IMR-90 (cell line): ENCODE measurements around the gene TMPRSS3. TPM values are rescaled to one million over a fixed set of nuclear protein-coding genes. Genes with fewer than 3 reads are reported as not detected.

Source experiments
- ATAC-seq: fragments of 200-7000 bp; cut with Tn5 transposase; 2 replicates; pipeline ENCODE4 v1.9.1; 2020; ENCODE audit warnings: low read depth, mild to moderate bottlenecking, moderate library complexity
- BruUV-seq: library from RNA; stranded (reverse); fragments of 400-500 nt; replicated peaks from 2 replicates; lab custom pipeline; 2021; lab: Mats Ljungman, UMichigan
- CTCF ChIA-PET: fragments of 300-600 bp; formaldehyde crosslinking; extraction: SDS; loops from one replicate; lab custom pipeline; 2021; ENCODE audit warnings: antibody characterized with exemption; lab: Yijun Ruan, JAX
- POLR2A ChIA-PET: fragments of 300-600 bp; sonication (Branson Sonifier 250); formaldehyde crosslinking; loops from one replicate; lab custom pipeline; 2022; ENCODE audit warnings: antibody characterized with exemption; ENCODE audit not compliant: unreplicated experiment; lab: Charles Lee
- DNase-seq: peaks from one replicate; pipeline ENCODE4 v3.0.0; 2013
- H2AFZ ChIP-seq: replicated peaks from 2 replicates; pipeline ENCODE3; 2013; ENCODE audit warnings: low read length, mild to moderate bottlenecking; ENCODE audit not compliant: poor library complexity
- H2AK5ac ChIP-seq: 2 replicates; pipeline ENCODE4 v1.6.1; 2013; ENCODE audit warnings: low read depth, low read length, inconsistent platforms
- H2AK9ac ChIP-seq: replicated peaks from 2 replicates; pipeline ENCODE3; 2013; ENCODE audit warnings: mild to moderate bottlenecking, low read depth, low read length, moderate library complexity; ENCODE audit not compliant: poor library complexity
- H2BK120ac ChIP-seq: 2 replicates; pipeline ENCODE4 v1.6.1; 2013; ENCODE audit warnings: low read depth, low read length, inconsistent platforms
- H2BK15ac ChIP-seq: 3 replicates; pipeline ENCODE4 v1.6.1; 2013; ENCODE audit warnings: low read depth, low read length, inconsistent platforms
- H2BK20ac ChIP-seq: 2 replicates; pipeline ENCODE4 v1.6.1; 2013; ENCODE audit warnings: low read depth, mild to moderate bottlenecking, inconsistent platforms, low read length, moderate library complexity
- H2BK5ac ChIP-seq: 2 replicates; pipeline ENCODE4 v1.6.1; 2013; ENCODE audit warnings: mild to moderate bottlenecking, low read depth, low read length, inconsistent platforms; ENCODE audit not compliant: poor library complexity, severe bottlenecking
- H3K14ac ChIP-seq: replicated peaks from 2 replicates; pipeline ENCODE4 v1.6.1; 2013; ENCODE audit warnings: low read depth, low read length, inconsistent platforms
- H3K18ac ChIP-seq: 2 replicates; pipeline ENCODE4 v1.6.1; 2013; ENCODE audit warnings: low read depth, low read length, control low read depth
- H3K23ac ChIP-seq: 2 replicates; pipeline ENCODE4 v1.6.1; 2013; ENCODE audit warnings: low read depth, low read length, inconsistent platforms
- H3K27ac ChIP-seq: 2 replicates; pipeline ENCODE4 v1.5.1; 2013; ENCODE audit warnings: mild to moderate bottlenecking, control low read depth, low read length; ENCODE audit not compliant: insufficient read depth
- H3K27me3 ChIP-seq: 2 replicates; pipeline ENCODE4 v1.6.1; 2013; ENCODE audit warnings: low read length; ENCODE audit not compliant: control insufficient read depth, insufficient read depth
- H3K36me3 ChIP-seq: 2 replicates; pipeline ENCODE4 v1.6.1; 2013; ENCODE audit warnings: low read length, mixed read lengths; ENCODE audit not compliant: control insufficient read depth, insufficient read depth
- H3K4ac ChIP-seq: 2 replicates; pipeline ENCODE4 v1.6.1; 2013; ENCODE audit warnings: low read depth, low read length, inconsistent platforms
- H3K4me1 ChIP-seq: 2 replicates; pipeline ENCODE4 v1.6.1; 2013; ENCODE audit warnings: low read length, mixed read lengths; ENCODE audit not compliant: control insufficient read depth, insufficient read depth
- H3K4me2 ChIP-seq: 2 replicates; pipeline ENCODE4 v1.6.1; 2013; ENCODE audit warnings: low read depth, mild to moderate bottlenecking, control low read depth, low read length, moderate library complexity
- H3K4me3 ChIP-seq: 2 replicates; pipeline ENCODE4 v1.5.1; 2013; ENCODE audit warnings: low read depth, mild to moderate bottlenecking, control low read depth, low read length, moderate library complexity; ENCODE audit not compliant: insufficient read depth
- H3K56ac ChIP-seq: 2 replicates; pipeline ENCODE4 v1.6.1; 2013; ENCODE audit warnings: low read length, inconsistent platforms; ENCODE audit not compliant: insufficient read depth; ENCODE audit errors: extremely low read depth
- H3K79me1 ChIP-seq, 2 experiments: 2 replicates each; pipeline ENCODE4 v1.6.1; 2013; ENCODE audit warnings: low read length in 2 of 2, inconsistent platforms in 1 of 2, low read depth in 1 of 2
- H3K9ac ChIP-seq: 2 replicates; pipeline ENCODE4 v1.6.1; 2013; ENCODE audit warnings: low read depth, low read length, control low read depth
- H3K9me1 ChIP-seq: 2 replicates; pipeline ENCODE4 v1.6.1; 2013; ENCODE audit warnings: low read length, inconsistent platforms; ENCODE audit not compliant: insufficient read depth
- H3K9me3 ChIP-seq: 2 replicates; pipeline ENCODE4 v1.6.1; 2013; ENCODE audit warnings: low read length; ENCODE audit not compliant: control insufficient read depth, insufficient read depth
- H4K20me1 ChIP-seq: 2 replicates; pipeline ENCODE4 v1.6.1; 2013; ENCODE audit warnings: low read length, inconsistent platforms; ENCODE audit not compliant: insufficient read depth
- H4K5ac ChIP-seq: 2 replicates; pipeline ENCODE4 v1.6.1; 2013; ENCODE audit warnings: mild to moderate bottlenecking, low read depth, low read length, control low read depth
- H4K8ac ChIP-seq, 2 experiments: 2 replicates each; pipeline ENCODE4 v1.6.1; 2013; ENCODE audit warnings: low read depth in 2 of 2, low read length in 2 of 2, control low read depth in 1 of 2, inconsistent platforms in 1 of 2
- H4K91ac ChIP-seq: 2 replicates; pipeline ENCODE4 v1.6.1; 2013; ENCODE audit warnings: low read depth, low read length, inconsistent platforms; ENCODE audit not compliant: insufficient read depth
- CTCF ChIP-seq: conservative IDR thresholded peaks from 2 replicates; pipeline ENCODE4 v1.5.1; 2012; ENCODE audit warnings: mild to moderate bottlenecking, low read depth, low read length, improper control_type of control experiment
- RCOR1 ChIP-seq: IDR thresholded peaks from 2 replicates; pipeline ENCODE4 v1.6.1; 2012; ENCODE audit warnings: mild to moderate bottlenecking, low read length, improper control_type of control experiment; ENCODE audit not compliant: insufficient replicate concordance
- WGBS, 2 experiments: methylation state at CpG; one replicate each; pipeline versions ENCODE4 v1.1.5 to v1.1.7; 2013; ENCODE audit warnings: missing lambda C conversion rate in 2 of 2; ENCODE audit not compliant: insufficient read length in 1 of 2; ENCODE audit errors: extremely low coverage in 2 of 2; 5-methylcytosine and 5-hydroxymethylcytosine counted together
- dilution Hi-C: fragments of 300-500 bp; cut with HindIII; formaldehyde crosslinking; loops from one replicate; pipeline ENCODE4 v1.14.3; 2018; ENCODE audit warnings: low sequenced_read_pairs; ENCODE audit not compliant: unreplicated experiment
- in situ Hi-C: fragments of 300-500 bp; cut with MboI; formaldehyde crosslinking; loops from 3 replicates; pipeline ENCODE4 v1.14.3; 2019; ENCODE audit warnings: low sequenced_read_pairs, inconsistent platforms, mixed read lengths
- intact Hi-C: fragments of 100-400 bp; cut with micrococcal nuclease; formaldehyde crosslinking; loops from 2 replicates; pipeline ENCODE4 v1.10.0; 2022
- polyA plus RNA-seq, 3 experiments: library from polyadenylated mRNA; depleted of rRNA; stranded (reverse); fragments of >200 nt; gene quantifications; 2 replicates each; pipeline ENCODE4 v1.2.3, GENCODE V29; 2012; ENCODE audit warnings: low replicate concordance in 1 of 3
- total RNA-seq: library from RNA; depleted of rRNA; stranded (reverse); fragments of >200 nt; gene quantifications from 2 replicates; pipeline ENCODE4 v1.2.3, GENCODE V29; 2012

Gene TMPRSS3
- total and polyA plus RNA-seq, 2 of the 4 experiments (the other 2 are of a cell fraction) = not detected

DNA sequence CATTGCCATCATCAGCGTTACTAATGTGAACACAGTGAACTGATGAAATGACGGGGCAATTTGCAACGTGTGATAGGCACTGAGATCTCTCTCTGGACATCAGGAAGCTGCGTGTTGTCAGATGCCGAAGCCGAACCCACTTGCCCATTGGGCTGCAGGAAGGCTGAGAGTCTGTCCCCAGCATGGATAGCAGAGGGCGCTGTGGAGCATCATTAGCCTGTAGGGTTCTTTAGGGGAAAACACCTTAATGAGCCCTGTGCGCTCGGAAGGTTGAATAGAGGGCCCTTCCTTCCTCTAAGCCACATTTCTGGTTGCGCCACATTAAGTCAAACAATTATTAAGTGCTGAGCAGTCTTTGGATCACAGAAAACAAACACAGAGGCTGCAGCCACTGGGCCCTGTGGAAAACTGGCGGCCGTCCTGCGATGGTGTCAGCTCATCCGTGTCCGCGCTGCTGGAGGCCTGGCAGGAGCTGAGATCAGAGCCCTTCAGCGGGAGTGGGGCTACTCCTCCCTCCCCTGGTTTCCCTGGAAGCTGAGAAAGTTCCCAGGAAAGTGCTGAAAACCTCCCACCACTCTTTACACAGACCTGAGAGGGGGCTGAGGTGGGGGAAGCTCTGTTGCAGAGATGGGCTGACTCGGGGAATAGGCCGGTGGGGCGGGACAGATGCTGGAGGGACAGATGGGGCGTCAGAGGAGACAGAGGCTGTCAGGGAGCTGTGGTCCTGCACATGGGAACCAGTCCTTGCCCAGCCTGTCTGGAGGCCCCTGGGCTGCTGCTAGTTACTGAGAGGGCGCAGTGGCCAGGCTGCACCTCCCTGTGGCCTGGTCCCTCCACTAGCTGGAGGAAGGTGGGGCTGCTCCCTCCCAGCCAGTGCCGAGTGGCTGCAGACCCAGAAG lies 57.8 kb downstream of the TMPRSS3 start:
- Histone ChIP-seq H3K23ac (no peak overlapping the region), H4K20me1 (no peaks in the 10 kb centered on the region), H3K4me1 (no peaks in the 10 kb centered on the region; the same call in 1 of the 2 replicates), H2BK120ac (no peak overlapping the region), H2AFZ (peak overlapping the region; percentile 32), H2BK20ac (no peak overlapping the region), H3K9ac (no peak overlapping the region), H3K4ac (no peak overlapping the region), H3K4me3 (no peak overlapping the region), H3K27ac (no peak overlapping the region), H3K56ac (no peak overlapping the region), H4K91ac (no peak overlapping the region), H3K14ac (no peak overlapping the region), H3K9me1 (no peaks in the 10 kb centered on the region; the same call in 1 of the 2 replicates), H3K27me3 (peaks cover 14% of the 10 kb centered on the region), H2BK15ac (no peak overlapping the region), H3K79me1 (no peaks in the 10 kb centered on the region), H3K18ac (no peak overlapping the region), H2AK9ac (peak overlapping the region; percentile 8), H3K9me3 (no peaks in the 10 kb centered on the region), H3K4me2 (no peak overlapping the region; the same call in 1 of the 2 replicates), H3K36me3 (no peaks in the 10 kb centered on the region), H4K8ac (no peak overlapping the region), H2AK5ac (no peak overlapping the region), H2BK5ac (no peak overlapping the region), H4K5ac (no peak overlapping the region)
- ChIA-PET CTCF (no interaction called here), POLR2A (no interaction called here)
- peak; percentile 35 for DNase-seq
- WGBS, 2 experiments = 34% methylated on average over 6 of the region's 23 CpGs; no CpG with 5 or more reads in 1 of the 2 experiments
- dilution Hi-C loops = no loop called here
- in situ Hi-C loops = no loop called here
- TF ChIP-seq RCOR1 = no peak
- TF ChIP-seq CTCF = peak; percentile 41
- peak; percentile 84 for ATAC-seq
- BruUV-seq = no TSS peak
- intact Hi-C loops = loop anchor here (1.0 kb wide), 1 partner anchor 193 kb away; no protein-coding TSS in a partner anchor
